ENCODE results near the gene SYNPO2.

DNA sequence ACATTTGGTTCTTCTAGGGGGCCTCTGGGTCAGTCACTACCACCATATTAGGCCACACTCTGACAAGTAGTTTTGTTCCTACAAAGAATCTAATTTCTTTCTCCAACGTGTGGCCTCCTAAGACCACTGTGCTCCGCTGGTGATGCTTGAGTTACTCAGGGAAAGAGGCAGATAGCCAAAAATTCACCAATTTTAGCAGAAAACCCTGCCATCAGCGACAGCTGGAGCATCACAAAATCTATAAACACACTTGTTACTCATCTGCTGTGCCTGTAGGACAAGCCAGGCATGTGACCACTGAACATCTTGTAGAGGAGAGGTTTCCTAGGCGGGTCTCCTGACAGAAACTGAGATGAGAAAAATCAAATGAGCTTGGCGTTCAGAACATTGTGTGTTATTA is 105.4 kb downstream of the SYNPO2 start:
- TF ChIP-seq, protein P1, sequence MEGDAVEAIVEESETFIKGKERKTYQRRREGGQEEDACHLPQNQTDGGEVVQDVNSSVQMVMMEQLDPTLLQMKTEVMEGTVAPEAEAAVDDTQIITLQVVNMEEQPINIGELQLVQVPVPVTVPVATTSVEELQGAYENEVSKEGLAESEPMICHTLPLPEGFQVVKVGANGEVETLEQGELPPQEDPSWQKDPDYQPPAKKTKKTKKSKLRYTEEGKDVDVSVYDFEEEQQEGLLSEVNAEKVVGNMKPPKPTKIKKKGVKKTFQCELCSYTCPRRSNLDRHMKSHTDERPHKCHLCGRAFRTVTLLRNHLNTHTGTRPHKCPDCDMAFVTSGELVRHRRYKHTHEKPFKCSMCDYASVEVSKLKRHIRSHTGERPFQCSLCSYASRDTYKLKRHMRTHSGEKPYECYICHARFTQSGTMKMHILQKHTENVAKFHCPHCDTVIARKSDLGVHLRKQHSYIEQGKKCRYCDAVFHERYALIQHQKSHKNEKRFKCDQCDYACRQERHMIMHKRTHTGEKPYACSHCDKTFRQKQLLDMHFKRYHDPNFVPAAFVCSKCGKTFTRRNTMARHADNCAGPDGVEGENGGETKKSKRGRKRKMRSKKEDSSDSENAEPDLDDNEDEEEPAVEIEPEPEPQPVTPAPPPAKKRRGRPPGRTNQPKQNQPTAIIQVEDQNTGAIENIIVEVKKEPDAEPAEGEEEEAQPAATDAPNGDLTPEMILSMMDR (optimal IDR thresholded peaks at IDR 0.05 in 1 of 3, IDR thresholded peaks at IDR 0.05 in 1 of 3, conservative IDR thresholded peaks at IDR 0.05 in 1 of 3; ENCODE audit: extremely low read depth in 1 of 3, insufficient read depth in 2 of 3, low read length in 3 of 3) = no peak
- TF ChIP-seq EZH2 (IDR thresholded peaks at IDR 0.05; ENCODE audit: low read length) = no peak
